HepG2 (cell line): ENCODE data around the gene ZRANB2. TPM values are rescaled to one million over a fixed set of nuclear protein-coding genes. Genes with fewer than 3 reads are reported as not detected.

Experiments
- ATAC-seq: fragments of 200-7000 bp; cut with Tn5 transposase; 3 replicates; pipeline ENCODE4 v1.9.1; 2020; ENCODE audit warnings: mild to moderate bottlenecking, moderate library complexity
- BruUV-seq: library from RNA; stranded (reverse); fragments of 400-500 nt; replicated peaks from 2 replicates; lab custom pipeline; 2021; lab: Mats Ljungman, UMichigan
- CTCF ChIA-PET: fragments of 300-600 bp; formaldehyde crosslinking; extraction: SDS; loops from one replicate; lab custom pipeline; 2021; ENCODE audit warnings: low total read pairs, inconsistent platforms, low intra/inter-chr PET ratio; lab: Yijun Ruan, JAX
- POLR2A ChIA-PET: fragments of 350-600 bp; sonication (Branson Sonifier 250); formaldehyde crosslinking; loops from one replicate; lab custom pipeline; 2020; ENCODE audit warnings: antibody characterized with exemption, inconsistent platforms; lab: Yijun Ruan, JAX
- DNase-seq: peaks from one replicate; pipeline ENCODE4 v3.0.0-alpha.2; 2015; ENCODE audit warnings: low spot score
- FAIRE-seq: peaks from 3 replicates; lab custom pipeline; 2011; peaks lifted over from hg19 to GRCh38; lab: Jason Lieb, UNC
- H2AFZ ChIP-seq: one replicate; pipeline ENCODE4 v1.6.1; 2011; ENCODE audit warnings: low read length, inconsistent platforms
- H3K27ac ChIP-seq: fragments of 300-600 bp; 3 replicates; pipeline ENCODE4 v1.8.0; 2011; ENCODE audit warnings: mixed run types, mild to moderate bottlenecking, mixed read lengths, low read length, inconsistent platforms; ENCODE audit not compliant: insufficient read depth; ENCODE audit errors: extremely low read length
- H3K27me3 ChIP-seq, 2 experiments: fragments of 200-600 bp in 1 of 2; 2 replicates in 1 of 2; 3 replicates in 1 of 2; pipeline versions ENCODE4 v1.6.0 to v1.8.0; 2011; ENCODE audit warnings: low read length in 2 of 2, mild to moderate bottlenecking in 2 of 2, moderate library complexity in 2 of 2, inconsistent platforms in 1 of 2; ENCODE audit not compliant: insufficient read depth in 2 of 2, control insufficient read depth in 1 of 2
- H3K36me3 ChIP-seq, 2 experiments: fragments of 200-600 bp in 1 of 2; replicated peaks in 1 of 2; 2 replicates in 1 of 2; 3 replicates in 1 of 2; pipeline versions ENCODE4 v1.5.1 to v1.8.0; 2011; ENCODE audit warnings: low read length in 2 of 2, inconsistent platforms in 1 of 2; ENCODE audit not compliant: insufficient read depth in 2 of 2, control insufficient read depth in 1 of 2
- H3K4me1 ChIP-seq: 2 replicates; pipeline ENCODE4 v1.5.1; 2012; ENCODE audit warnings: low read length, inconsistent platforms; ENCODE audit not compliant: insufficient read depth
- H3K4me2 ChIP-seq: 2 replicates; pipeline ENCODE4 v1.6.0; 2011; ENCODE audit warnings: low read depth, low read length, inconsistent platforms
- H3K4me3 ChIP-seq, 3 experiments: fragments of 200-600 bp in 1 of 3; sonication (generic), shearing (Covaris generic) in 1 of 3; replicated peaks in 1 of 3; 2 replicates each; pipeline ENCODE4 v1.5.1; 2011 to 2016; ENCODE audit warnings: low read length in 3 of 3, inconsistent platforms in 2 of 3, low read depth in 2 of 3, mild to moderate bottlenecking in 2 of 3, control low read depth in 1 of 3, mixed read lengths in 1 of 3; ENCODE audit not compliant: insufficient read depth in 1 of 3
- H3K79me2 ChIP-seq: one replicate; pipeline ENCODE4 v1.6.1; 2011; ENCODE audit warnings: low read length, inconsistent platforms; ENCODE audit not compliant: insufficient read depth
- H3K9ac ChIP-seq: 2 replicates; pipeline ENCODE4 v1.6.0; 2011; ENCODE audit warnings: mild to moderate bottlenecking, low read depth, low read length, inconsistent platforms; ENCODE audit not compliant: insufficient read depth
- H3K9me3 ChIP-seq: 2 replicates; pipeline ENCODE4 v1.5.1; 2012; ENCODE audit warnings: mild to moderate bottlenecking, low read length
- H4K20me1 ChIP-seq: 2 replicates; pipeline ENCODE4 v1.6.0; 2011; ENCODE audit warnings: inconsistent platforms, mild to moderate bottlenecking, low read length, moderate library complexity; ENCODE audit not compliant: insufficient read depth
- MBD4 ChIP-seq: IDR thresholded peaks from 2 replicates; pipeline ENCODE4 v1.6.1; 2012; ENCODE audit warnings: low read length, inconsistent platforms, borderline replicate concordance
- MED13 ChIP-seq: sonication (generic); formaldehyde crosslinking; IDR thresholded peaks from 2 replicates; pipeline ENCODE4 v1.5.0; 2020; ENCODE audit warnings: missing genetic modification reagents
- ONECUT2 ChIP-seq: sonication (generic); formaldehyde crosslinking; IDR thresholded peaks from 2 replicates; pipeline ENCODE4 v1.4.0; 2020; ENCODE audit warnings: missing genetic modification reagents
- PTBP1 ChIP-seq: fragments of 200-400 bp; formaldehyde crosslinking; IDR thresholded peaks from 2 replicates; pipeline ENCODE4 v1.6.1; 2018; ENCODE audit warnings: low read length, low read depth; ENCODE audit not compliant: poor library complexity, severe bottlenecking
- RFX3 ChIP-seq: IDR thresholded peaks from 2 replicates; pipeline ENCODE4 v1.6.1; 2016; ENCODE audit warnings: missing biosample characterization, missing genetic modification reagents
- SAFB2 ChIP-seq: sonication (generic); formaldehyde crosslinking; IDR thresholded peaks from 2 replicates; pipeline ENCODE4 v1.5.1; 2020; ENCODE audit warnings: missing genetic modification reagents, low read depth, mild to moderate bottlenecking, borderline replicate concordance
- SP1 ChIP-seq, 2 experiments: fragments of 450-650 bp in 1 of 2; sonication (generic) in 1 of 2; formaldehyde crosslinking in 1 of 2; IDR thresholded peaks; 2 replicates each; pipeline versions ENCODE4 v1.4.0 to v1.6.1; 2016 to 2020; ENCODE audit warnings: missing genetic modification reagents in 1 of 2
- ZMYM3 ChIP-seq: sonication (generic); formaldehyde crosslinking; IDR thresholded peaks from 2 replicates; pipeline ENCODE4 v1.5.1; 2020; ENCODE audit warnings: mild to moderate bottlenecking, missing genetic modification reagents
- ZNF589 ChIP-seq: sonication (generic); formaldehyde crosslinking; conservative IDR thresholded peaks from 2 replicates; pipeline ENCODE4 v1.8.0; 2022; ENCODE audit warnings: mild to moderate bottlenecking, moderate library complexity, missing genetic modification reagents
- WGBS: methylation state at CpG from one replicate; pipeline ENCODE4 v1.1.6; 2017; ENCODE audit warnings: low lambda C conversion rate; 5-methylcytosine and 5-hydroxymethylcytosine counted together
- in situ Hi-C: cut with HindIII; loops from 2 replicates; pipeline ENCODE4 v1.10.0; 2017; ENCODE audit warnings: low pct_unique_long_range_greater_than_20kb; ENCODE audit not compliant: extremely low pct_ligation_motif_present
- intact Hi-C: fragments of 100-400 bp; cut with micrococcal nuclease; formaldehyde crosslinking; loops from one replicate; pipeline ENCODE4 v1.10.0; 2022; ENCODE audit not compliant: unreplicated experiment
- polyA plus RNA-seq, 8 experiments: library from polyadenylated mRNA; depleted of rRNA in 3 of 8; stranded (reverse) in 7 of 8; unstranded in 1 of 8; fragments of >200 nt; fragmentation: Illumina TruSeq in 4 of 8; extraction: Trizol in 4 of 8; gene quantifications; 2 replicates each; pipeline versions ENCODE4 v1.2.1 to v1.2.3, GENCODE V29; 2011 to 2016; ENCODE audit warnings: low read depth in 4 of 8, missing spikeins in 1 of 8, mixed read lengths in 1 of 8; ENCODE audit not compliant: insufficient read depth in 1 of 8
- total RNA-seq, 5 experiments: library from RNA; depleted of rRNA; stranded (reverse); fragments of >200 nt; fragmentation: Illumina TruSeq; extraction: Trizol; gene quantifications; 2 replicates each; pipeline ENCODE4 v1.2.3, GENCODE V29; 2016; ENCODE audit warnings: low read depth in 1 of 5
- TF ChIP-seq, protein P1 (sequence below): sonication (generic); formaldehyde crosslinking; IDR thresholded peaks from 2 replicates; pipeline ENCODE4 v1.5.0; 2020; ENCODE audit warnings: missing genetic modification reagents
- TF ChIP-seq, protein P2 (sequence below): sonication (generic); formaldehyde crosslinking; IDR thresholded peaks from 2 replicates; pipeline ENCODE4 v1.5.0; 2020; ENCODE audit warnings: missing genetic modification reagents
- TF ChIP-seq, protein P3 (sequence below): sonication (generic); formaldehyde crosslinking; IDR thresholded peaks from 2 replicates; pipeline ENCODE4 v1.4.0; 2020; ENCODE audit warnings: missing genetic modification reagents, mild to moderate bottlenecking, borderline replicate concordance

Gene ZRANB2
- total and polyA plus RNA-seq, 2 of the 13 experiments (the other 11 are each of a cell fraction or from before 2014, with no cell fraction given) = 43.0 to 45.4 TPM

DNA sequence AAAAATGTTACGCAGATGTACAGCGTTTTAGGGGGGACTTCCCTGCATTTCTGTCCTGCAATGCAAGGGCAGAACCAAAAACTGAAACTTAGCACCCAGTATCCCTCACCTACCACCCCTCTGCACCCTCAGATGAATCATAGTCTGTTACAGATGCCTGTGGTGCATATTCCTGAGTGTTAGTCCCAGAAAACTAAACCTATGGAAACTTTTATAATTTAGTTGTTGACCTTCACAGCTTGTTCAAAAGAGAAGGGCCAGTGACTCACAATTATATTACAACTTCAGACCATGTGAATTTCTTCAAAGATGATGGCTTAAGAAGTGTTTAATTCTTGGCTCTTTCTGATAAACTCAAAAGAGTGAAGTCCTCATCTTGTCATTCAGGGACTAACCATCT lies 39.0 kb downstream of the ZRANB2 start (continued):
- TF ChIP-seq, protein P1, sequence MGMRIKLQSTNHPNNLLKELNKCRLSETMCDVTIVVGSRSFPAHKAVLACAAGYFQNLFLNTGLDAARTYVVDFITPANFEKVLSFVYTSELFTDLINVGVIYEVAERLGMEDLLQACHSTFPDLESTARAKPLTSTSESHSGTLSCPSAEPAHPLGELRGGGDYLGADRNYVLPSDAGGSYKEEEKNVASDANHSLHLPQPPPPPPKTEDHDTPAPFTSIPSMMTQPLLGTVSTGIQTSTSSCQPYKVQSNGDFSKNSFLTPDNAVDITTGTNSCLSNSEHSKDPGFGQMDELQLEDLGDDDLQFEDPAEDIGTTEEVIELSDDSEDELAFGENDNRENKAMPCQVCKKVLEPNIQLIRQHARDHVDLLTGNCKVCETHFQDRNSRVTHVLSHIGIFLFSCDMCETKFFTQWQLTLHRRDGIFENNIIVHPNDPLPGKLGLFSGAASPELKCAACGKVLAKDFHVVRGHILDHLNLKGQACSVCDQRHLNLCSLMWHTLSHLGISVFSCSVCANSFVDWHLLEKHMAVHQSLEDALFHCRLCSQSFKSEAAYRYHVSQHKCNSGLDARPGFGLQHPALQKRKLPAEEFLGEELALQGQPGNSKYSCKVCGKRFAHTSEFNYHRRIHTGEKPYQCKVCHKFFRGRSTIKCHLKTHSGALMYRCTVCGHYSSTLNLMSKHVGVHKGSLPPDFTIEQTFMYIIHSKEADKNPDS = no peak
- TF ChIP-seq, all 625 proteins: peak for 0

DNA sequence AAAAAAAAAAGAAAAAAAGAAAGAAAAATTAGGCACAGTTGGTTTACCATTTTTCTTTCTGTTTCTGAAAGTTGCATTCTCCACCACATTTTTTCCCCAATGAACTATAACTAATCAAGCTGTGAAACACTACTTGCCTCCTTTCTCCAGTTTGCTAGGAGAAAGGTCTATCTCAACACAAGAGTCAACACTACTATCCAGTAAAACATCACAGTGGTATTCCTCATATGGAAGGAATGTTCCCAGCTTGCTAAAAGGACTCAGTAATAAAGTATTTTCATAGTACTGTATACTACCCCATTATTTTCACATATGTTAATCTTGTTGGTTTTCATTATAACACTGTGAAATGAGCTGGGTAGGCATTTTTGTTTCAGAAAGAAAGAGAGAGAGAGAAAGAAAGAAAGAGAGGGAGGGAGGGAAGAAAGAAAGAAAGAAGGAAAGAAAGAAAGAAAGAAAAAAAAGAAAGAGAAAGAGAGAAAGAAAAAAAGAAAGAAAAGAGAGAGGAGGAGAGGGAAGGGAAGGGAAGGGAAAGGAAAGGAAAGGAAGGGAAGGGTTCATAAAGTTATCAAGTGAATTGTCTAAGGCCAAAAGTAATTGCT lies 41.1 kb downstream of the ZRANB2 start:
- DNase-seq (no peak), ATAC-seq (no peak), FAIRE-seq (no peak)
- H2AFZ ChIP-seq = no peak overlapping the region
- no peaks in the 10 kb centered on the region for H3K36me3 ChIP-seq
- ChIA-PET POLR2A (no interaction called here), CTCF (no interaction called here)
- no peaks in the 10 kb centered on the region for H4K20me1 ChIP-seq
- TF ChIP-seq SAFB2 (no peak), MBD4 (no peak), RFX3 (CRISPR knock-in tag) (no peak)
- H3K27ac ChIP-seq = no peak overlapping the region
- intact Hi-C loops = no loop called here
- H3K9ac ChIP-seq = no peak overlapping the region
- no peaks in the 10 kb centered on the region for H3K27me3 ChIP-seq
- no peaks in the 10 kb centered on the region for H3K9me3 ChIP-seq
- in situ Hi-C loops = no loop called here
- BruUV-seq = no TSS peak
- no peaks in the 10 kb centered on the region for H3K79me2 ChIP-seq
- H3K4me2 ChIP-seq = no peak overlapping the region
- H3K4me3 ChIP-seq = no peak overlapping the region
- H3K4me1 ChIP-seq = no peaks in the 10 kb centered on the region

DNA sequence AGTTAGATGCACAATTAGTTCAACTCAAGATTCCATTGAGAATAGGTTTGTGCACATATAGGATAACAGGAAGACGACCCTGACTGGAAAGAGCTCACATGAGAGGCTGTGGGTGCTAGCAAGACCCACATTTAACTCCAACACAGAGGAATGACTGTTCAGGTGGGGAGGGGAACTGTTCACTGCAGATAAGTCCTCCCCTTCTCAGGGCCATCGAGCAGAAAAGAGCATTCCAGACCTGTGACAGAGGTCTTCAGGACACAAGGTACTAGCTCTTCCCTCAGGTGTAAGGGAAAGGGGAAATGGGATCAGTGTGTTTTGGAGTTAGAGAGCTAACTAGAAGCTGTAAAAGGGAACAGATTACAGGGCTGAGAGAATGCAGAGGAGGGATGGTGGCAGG lies 41.9 kb downstream of the ZRANB2 start:
- POLR2A ChIA-PET = no interaction called here
- H3K9ac ChIP-seq = no peak overlapping the region
- H3K9me3 ChIP-seq = no peaks in the 10 kb centered on the region
- H4K20me1 ChIP-seq = no peaks in the 10 kb centered on the region
- no TSS peak for BruUV-seq
- in situ Hi-C loops = no loop called here
- no peaks in the 10 kb centered on the region for H3K36me3 ChIP-seq
- no peak overlapping the region for H3K4me3 ChIP-seq
- FAIRE-seq = no peak
- H3K4me2 ChIP-seq = no peak overlapping the region
- no peak for DNase-seq
- ATAC-seq = no peak
- H3K4me1 ChIP-seq = no peaks in the 10 kb centered on the region
- WGBS = 0% methylated on average over 2 of the region's 2 CpGs
- H2AFZ ChIP-seq = no peak overlapping the region
- CTCF ChIA-PET = no interaction called here
- H3K27me3 ChIP-seq = no peaks in the 10 kb centered on the region
- no peak overlapping the region for H3K27ac ChIP-seq
- H3K79me2 ChIP-seq = no peaks in the 10 kb centered on the region
- intact Hi-C loops = no loop called here
- TF ChIP-seq ZNF589 (CRISPR knock-in tag) (no peak), PTBP1 (no peak), ONECUT2 (CRISPR knock-in tag) (no peak), MED13 (CRISPR knock-in tag) (no peak), SP1 (IDR thresholded peaks at IDR 0.05) (no peak), SP1 (CRISPR knock-in tag; IDR thresholded peaks at IDR 0.05) (no peak), ZMYM3 (CRISPR knock-in tag) (no peak)
- TF ChIP-seq, protein P2, sequence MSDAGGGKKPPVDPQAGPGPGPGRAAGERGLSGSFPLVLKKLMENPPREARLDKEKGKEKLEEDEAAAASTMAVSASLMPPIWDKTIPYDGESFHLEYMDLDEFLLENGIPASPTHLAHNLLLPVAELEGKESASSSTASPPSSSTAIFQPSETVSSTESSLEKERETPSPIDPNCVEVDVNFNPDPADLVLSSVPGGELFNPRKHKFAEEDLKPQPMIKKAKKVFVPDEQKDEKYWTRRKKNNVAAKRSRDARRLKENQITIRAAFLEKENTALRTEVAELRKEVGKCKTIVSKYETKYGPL (CRISPR knock-in tag) = no peak
- TF ChIP-seq, protein P3, sequence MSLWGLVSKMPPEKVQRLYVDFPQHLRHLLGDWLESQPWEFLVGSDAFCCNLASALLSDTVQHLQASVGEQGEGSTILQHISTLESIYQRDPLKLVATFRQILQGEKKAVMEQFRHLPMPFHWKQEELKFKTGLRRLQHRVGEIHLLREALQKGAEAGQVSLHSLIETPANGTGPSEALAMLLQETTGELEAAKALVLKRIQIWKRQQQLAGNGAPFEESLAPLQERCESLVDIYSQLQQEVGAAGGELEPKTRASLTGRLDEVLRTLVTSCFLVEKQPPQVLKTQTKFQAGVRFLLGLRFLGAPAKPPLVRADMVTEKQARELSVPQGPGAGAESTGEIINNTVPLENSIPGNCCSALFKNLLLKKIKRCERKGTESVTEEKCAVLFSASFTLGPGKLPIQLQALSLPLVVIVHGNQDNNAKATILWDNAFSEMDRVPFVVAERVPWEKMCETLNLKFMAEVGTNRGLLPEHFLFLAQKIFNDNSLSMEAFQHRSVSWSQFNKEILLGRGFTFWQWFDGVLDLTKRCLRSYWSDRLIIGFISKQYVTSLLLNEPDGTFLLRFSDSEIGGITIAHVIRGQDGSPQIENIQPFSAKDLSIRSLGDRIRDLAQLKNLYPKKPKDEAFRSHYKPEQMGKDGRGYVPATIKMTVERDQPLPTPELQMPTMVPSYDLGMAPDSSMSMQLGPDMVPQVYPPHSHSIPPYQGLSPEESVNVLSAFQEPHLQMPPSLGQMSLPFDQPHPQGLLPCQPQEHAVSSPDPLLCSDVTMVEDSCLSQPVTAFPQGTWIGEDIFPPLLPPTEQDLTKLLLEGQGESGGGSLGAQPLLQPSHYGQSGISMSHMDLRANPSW = no peak
